OCI-LY3 (cell line): ENCODE data around the gene DOK3.

Source experiments
- H2AFZ ChIP-seq: fragments of 200-600, 300-600 bp; shearing (Covaris generic); 2 replicates; pipeline ENCODE4 v1.6.0; 2014; ENCODE audit warnings: antibody characterized with exemption, low read depth, low read length
- H3K27ac ChIP-seq: fragments of 200-600, 300-600 bp; sonication (generic); 2 replicates; pipeline ENCODE4 v1.5.1; 2014; ENCODE audit warnings: mild to moderate bottlenecking, low read length, moderate library complexity, mixed read lengths
- H3K27me3 ChIP-seq: fragments of 200-600, 300-600 bp; sonication (generic); 2 replicates; pipeline ENCODE4 v1.6.1; 2014; ENCODE audit warnings: low read depth, low read length, mixed read lengths
- H3K36me3 ChIP-seq: fragments of 200-600, 300-600 bp; sonication (generic); replicated peaks from 2 replicates; pipeline ENCODE3; 2014; ENCODE audit warnings: low read depth, low read length, mixed read lengths
- H3K4me1 ChIP-seq: fragments of 300-600, 200-600 bp; sonication (generic); 2 replicates; pipeline ENCODE4 v1.6.1; 2014; ENCODE audit warnings: low read length, mixed read lengths
- H3K4me2 ChIP-seq: fragments of 200-600, 300-600 bp; sonication (generic); 2 replicates; pipeline ENCODE4 v1.6.1; 2014; ENCODE audit warnings: low read length, mixed read lengths
- H3K4me3 ChIP-seq: fragments of 300-600, 200-600 bp; sonication (generic); 2 replicates; pipeline ENCODE4 v1.5.1; 2014; ENCODE audit warnings: antibody characterized with exemption, mild to moderate bottlenecking, low read length, moderate library complexity
- H3K79me2 ChIP-seq: fragments of 300-600, 200-600 bp; shearing (Covaris generic); 2 replicates; pipeline ENCODE4 v1.6.1; 2014; ENCODE audit warnings: mild to moderate bottlenecking, low read length, mixed read lengths
- H3K9ac ChIP-seq: fragments of 300-600, 200-600 bp; shearing (Covaris generic); 2 replicates; pipeline ENCODE4 v1.6.0; 2014; ENCODE audit warnings: mild to moderate bottlenecking, low read length, moderate library complexity
- H3K9me3 ChIP-seq: fragments of 200-600, 300-600 bp; shearing (Covaris generic); 2 replicates; pipeline ENCODE4 v1.6.1; 2014; ENCODE audit warnings: low read length, mixed read lengths; ENCODE audit not compliant: insufficient read depth
- H4K20me1 ChIP-seq: fragments of 200-600, 300-600 bp; sonication (generic); 2 replicates; pipeline ENCODE4 v1.6.1; 2016; ENCODE audit warnings: low read length, mixed read lengths; ENCODE audit not compliant: insufficient read depth
- CTCF ChIP-seq: fragments of 200-600, 300-600 bp; sonication (generic); IDR thresholded peaks from 2 replicates; pipeline ENCODE4 v1.5.1; 2014; ENCODE audit warnings: antibody characterized with exemption, low read length, low read depth
- EZH2phosphoT487 ChIP-seq: fragments of 200-600 bp; shearing (Covaris generic); IDR thresholded peaks from 2 replicates; pipeline ENCODE4 v1.6.1; 2018; ENCODE audit warnings: antibody characterized with exemption, mixed run types, low read depth

The DOK3 gene

GRCh38 chr5:177513500-177513899 is 3.9 kb upstream of the DOK3 start:
- Histone ChIP-seq H3K27me3 (no peaks in the 10 kb centered on the region), H3K36me3 (peaks cover 36% of the 10 kb centered on the region), H2AFZ (no peak overlapping the region), H3K27ac (no peak overlapping the region), H3K9ac (no peak overlapping the region), H3K4me2 (no peak overlapping the region), H4K20me1 (no peaks in the 10 kb centered on the region), H3K4me3 (no peak overlapping the region), H3K4me1 (peaks cover 40% of the 10 kb centered on the region), H3K9me3 (no peaks in the 10 kb centered on the region; the same call in 1 of the 2 replicates), H3K79me2 (peaks cover 20% of the 10 kb centered on the region)
- TF ChIP-seq EZH2phosphoT487 (no peak), CTCF (no peak)

DNA sequence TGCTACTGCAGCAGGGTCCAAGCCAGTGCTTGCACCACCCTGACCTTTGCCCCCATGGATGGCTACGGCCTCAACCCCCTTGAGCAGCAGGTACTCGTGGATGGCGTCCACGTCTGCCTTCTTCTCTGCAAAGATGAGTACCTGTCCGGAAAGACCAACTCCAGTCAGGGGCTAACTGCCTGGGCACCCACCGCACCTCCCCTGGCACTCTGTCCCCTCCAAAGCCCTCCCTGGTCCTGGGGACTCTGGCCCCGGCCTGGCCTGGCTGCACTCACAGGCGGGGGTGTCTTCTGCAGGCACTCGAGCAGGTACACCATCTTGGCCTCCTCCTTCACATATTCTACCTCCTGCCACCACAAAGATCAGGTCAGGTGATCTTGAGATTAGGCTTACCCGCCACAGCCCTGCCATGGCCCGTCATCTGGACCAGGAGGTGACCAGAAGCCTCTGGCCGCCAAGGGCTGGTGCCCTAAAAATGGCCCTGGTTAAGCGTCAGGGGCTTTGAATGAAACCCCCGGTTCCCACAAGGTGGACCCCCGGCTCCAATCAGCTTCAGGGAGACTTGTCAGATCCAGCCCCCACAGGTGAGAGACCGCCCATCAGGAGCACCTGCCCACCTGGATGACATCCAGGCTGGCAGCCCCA is 3.2 kb upstream of the DOK3 start:
- Histone ChIP-seq H3K4me2 (no peak overlapping the region), H3K79me2 (peaks cover 20% of the 10 kb centered on the region), H3K27ac (no peak overlapping the region), H3K36me3 (peaks cover 36% of the 10 kb centered on the region), H3K9ac (no peak overlapping the region), H2AFZ (no peak overlapping the region), H4K20me1 (no peaks in the 10 kb centered on the region), H3K9me3 (no peaks in the 10 kb centered on the region; the same call in 1 of the 2 replicates), H3K4me1 (peaks cover 42% of the 10 kb centered on the region), H3K4me3 (no peak overlapping the region), H3K27me3 (no peaks in the 10 kb centered on the region)
- no peak for TF ChIP-seq EZH2phosphoT487
- no peak for TF ChIP-seq CTCF

GRCh38 chr5:177511796-177512675 is 2.4 kb upstream of the DOK3 start:
- TF ChIP-seq EZH2phosphoT487 = no peak
- H3K4me2 ChIP-seq = no peak overlapping the region
- no peaks in the 10 kb centered on the region for H4K20me1 ChIP-seq
- H3K4me3 ChIP-seq = no peak overlapping the region
- H3K4me1 ChIP-seq = peaks cover 42% of the 10 kb centered on the region
- H3K36me3 ChIP-seq = peaks cover 36% of the 10 kb centered on the region
- H3K9me3 ChIP-seq = no peaks in the 10 kb centered on the region; the same call in 1 of the 2 replicates
- no peak overlapping the region for H2AFZ ChIP-seq
- H3K79me2 ChIP-seq = peaks cover 16% of the 10 kb centered on the region
- no peak overlapping the region for H3K27ac ChIP-seq
- no peaks in the 10 kb centered on the region for H3K27me3 ChIP-seq
- H3K9ac ChIP-seq = no peak overlapping the region

DNA sequence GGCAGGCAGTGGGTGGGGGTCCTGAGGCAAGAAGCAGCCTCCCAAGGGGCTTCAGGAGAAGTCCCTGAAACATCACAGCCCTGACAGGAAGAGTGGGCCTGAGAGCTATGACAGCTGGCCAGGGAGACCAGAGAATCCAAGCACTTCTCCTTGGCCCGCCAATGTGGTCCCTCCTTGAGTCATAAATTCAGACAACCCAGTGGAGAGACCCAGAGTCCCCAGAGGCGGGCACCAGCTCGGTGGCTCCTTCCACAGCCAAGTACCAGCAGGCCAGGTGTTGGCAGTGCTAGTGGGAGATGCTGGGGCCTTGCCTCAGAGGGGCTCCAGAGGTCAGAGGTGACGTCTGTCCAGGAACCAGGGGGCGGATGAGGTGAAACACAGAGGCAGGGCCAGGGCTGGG is 1.6 kb upstream of the DOK3 start:
- Histone ChIP-seq H4K20me1 (no peaks in the 10 kb centered on the region), H2AFZ (no peak overlapping the region), H3K4me2 (peak overlapping the region; percentile 56; the same call in 1 of the 2 replicates), H3K9ac (0 out of 2 replicates have a peak overlapping the region, but pooled peaks have one; percentile 3), H3K27me3 (no peaks in the 10 kb centered on the region), H3K9me3 (no peaks in the 10 kb centered on the region; the same call in 1 of the 2 replicates), H3K4me3 (no peak overlapping the region), H3K27ac (peak overlapping the region; percentile 48), H3K36me3 (peaks cover 36% of the 10 kb centered on the region), H3K4me1 (peaks cover 42% of the 10 kb centered on the region), H3K79me2 (peaks cover 12% of the 10 kb centered on the region)
- TF ChIP-seq CTCF (no peak), EZH2phosphoT487 (no peak)
